ENCODE measurements around the gene GCNA.

GCNA gene

DNA sequence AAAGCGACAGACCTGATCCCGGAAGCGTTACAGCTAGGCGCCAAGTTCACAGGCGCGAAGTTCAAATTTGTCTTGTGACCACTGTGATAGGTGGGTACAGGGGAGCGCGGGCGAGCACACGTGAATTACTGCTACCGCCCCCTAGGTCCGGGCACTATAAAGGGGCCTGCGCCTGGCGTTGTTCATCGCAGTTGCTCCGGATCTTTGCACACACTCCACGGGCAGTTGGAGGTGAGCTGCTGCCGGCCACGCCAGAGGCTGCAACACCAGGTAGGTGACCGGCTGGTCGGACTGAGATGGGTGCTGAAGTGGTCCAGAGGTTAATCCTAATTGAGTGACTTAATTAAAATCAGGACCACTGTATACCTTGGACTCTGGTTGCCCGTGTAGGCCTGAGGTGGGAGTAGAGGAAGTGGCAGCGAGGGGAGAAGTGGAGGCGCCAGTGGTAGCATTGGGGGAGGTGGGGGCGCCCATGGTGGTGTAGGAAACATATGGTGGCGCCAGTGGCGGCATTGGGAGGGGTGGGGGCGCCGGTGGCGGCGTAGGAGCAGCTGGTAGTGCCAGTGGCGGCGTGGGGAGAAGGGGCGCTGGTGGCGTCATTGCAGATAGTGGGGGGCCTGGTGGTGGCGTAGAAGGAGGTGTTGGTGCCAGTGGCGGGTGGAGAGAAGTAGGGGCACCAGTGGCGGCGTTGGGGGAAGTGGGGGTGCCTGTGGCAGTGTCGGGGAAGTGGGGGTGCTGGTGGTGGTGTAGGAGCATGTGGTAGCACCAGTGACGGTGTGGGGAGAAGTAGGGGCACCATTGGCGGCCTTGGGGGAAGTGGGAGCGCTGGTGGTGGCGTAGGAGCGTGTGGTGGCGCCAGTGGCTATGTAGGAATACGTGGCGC is at the start of gene GCNA:
Gene GCNA (plus strand): TSS at position 185 of the 883 bp plus-strand sequence. CDS start 2,385 bp downstream, outside the sequence.
- DNase-seq (ENCODE audit: low read depth, low spot score), result no peak

- DNase-seq (ENCODE audit: low read depth, low spot score), result no peak
Observed at GRCh38 chrX:71532078-71532752, 46.0 kb upstream of the GCNA start.

GRCh38 chrX:71532753-71533425 is 45.3 kb upstream of the GCNA start, which contains the start of gene OGT:
Gene OGT, plus strand, starts transcription at chrX:71533104. Its CDS starts 196 bp downstream, at chrX:71533300.
- DNase-seq (ENCODE audit: low read depth, low spot score), result peak; percentile 87

GRCh38 chrX:71533516-71533850 is 44.8 kb upstream of the GCNA start:
- no peak for DNase-seq (ENCODE audit: low read depth, low spot score)

DNA sequence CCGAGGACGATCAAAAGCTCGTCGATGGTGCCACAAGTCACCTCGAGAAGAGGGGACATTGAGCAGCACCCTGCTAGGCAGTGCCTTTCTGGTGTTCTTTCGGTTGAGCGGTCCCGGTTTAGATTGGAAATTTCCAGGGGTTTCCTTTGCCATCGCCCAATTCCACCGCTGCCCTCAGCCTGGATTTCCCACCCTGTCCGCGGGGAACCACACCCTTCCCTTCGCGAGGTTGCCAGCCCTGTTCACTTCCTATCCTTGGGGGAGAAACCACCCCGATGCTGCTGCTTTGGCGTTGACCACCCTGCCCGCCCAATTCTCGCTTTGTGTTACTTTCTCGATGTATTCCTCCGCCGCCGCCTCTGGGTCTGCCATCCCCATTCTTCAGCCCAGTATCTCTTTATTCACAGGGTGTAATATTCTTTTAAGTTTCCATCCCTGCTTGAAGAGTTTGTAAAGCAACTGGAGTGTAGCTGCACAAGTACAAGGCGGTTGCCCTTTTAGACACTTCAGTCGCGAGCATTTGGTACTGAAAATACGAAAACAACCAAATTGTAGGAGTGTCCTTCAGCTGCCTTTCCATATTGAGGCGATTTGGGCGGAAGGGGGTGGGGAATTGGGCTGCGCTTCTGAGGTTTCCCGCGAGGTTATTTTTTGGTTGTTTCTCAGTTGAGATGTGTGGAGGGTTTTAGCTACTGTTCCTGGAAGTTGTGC is 44.2 kb upstream of the GCNA start:
- no peak for DNase-seq (ENCODE audit: low read depth, low spot score)

- no peak for DNase-seq (ENCODE audit: low read depth, low spot score)
Observed at GRCh38 chrX:71534773-71535544, 43.3 kb upstream of the GCNA start.

- DNase-seq (ENCODE audit: low read depth, low spot score), result no peak
Observed at GRCh38 chrX:71536285-71536684, 42.0 kb upstream of the GCNA start.

DNA sequence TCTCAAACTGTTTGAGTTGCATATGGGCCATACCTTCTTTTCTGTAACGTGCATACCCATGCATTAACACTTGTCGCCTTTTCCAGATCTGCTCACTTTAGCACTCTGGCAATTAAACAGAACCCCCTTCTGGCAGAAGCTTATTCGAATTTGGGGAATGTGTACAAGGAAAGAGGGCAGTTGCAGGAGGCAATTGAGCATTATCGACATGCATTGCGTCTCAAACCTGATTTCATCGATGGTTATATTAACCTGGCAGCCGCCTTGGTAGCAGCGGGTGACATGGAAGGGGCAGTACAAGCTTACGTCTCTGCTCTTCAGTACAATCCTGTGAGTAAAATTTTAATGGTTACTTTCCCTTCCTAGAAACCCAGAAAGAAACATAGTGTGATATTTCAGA is 40.5 kb upstream of the GCNA start:
- DNase-seq (ENCODE audit: low read depth, low spot score), result no peak

DNA sequence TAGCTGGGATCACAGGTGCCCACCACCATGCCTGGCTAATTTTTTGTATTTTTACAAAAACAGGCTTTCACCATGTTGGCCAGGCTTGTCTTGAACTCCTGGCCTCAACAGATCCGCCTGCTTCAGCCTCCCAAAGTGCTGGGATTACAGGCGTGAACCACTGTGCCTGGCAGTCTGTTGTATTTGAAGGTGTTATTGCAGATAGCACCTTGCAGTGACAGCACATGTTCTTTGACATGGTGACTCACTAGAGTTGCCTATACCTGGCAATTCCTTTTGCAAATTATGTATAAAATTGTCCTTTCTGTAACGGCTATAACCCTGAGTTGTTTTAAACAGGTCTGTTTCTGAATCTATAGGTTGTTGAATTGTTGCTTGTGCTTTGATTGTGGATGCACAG is 37.4 kb upstream of the GCNA start:
- no peak for DNase-seq (ENCODE audit: low read depth, low spot score)

DNA sequence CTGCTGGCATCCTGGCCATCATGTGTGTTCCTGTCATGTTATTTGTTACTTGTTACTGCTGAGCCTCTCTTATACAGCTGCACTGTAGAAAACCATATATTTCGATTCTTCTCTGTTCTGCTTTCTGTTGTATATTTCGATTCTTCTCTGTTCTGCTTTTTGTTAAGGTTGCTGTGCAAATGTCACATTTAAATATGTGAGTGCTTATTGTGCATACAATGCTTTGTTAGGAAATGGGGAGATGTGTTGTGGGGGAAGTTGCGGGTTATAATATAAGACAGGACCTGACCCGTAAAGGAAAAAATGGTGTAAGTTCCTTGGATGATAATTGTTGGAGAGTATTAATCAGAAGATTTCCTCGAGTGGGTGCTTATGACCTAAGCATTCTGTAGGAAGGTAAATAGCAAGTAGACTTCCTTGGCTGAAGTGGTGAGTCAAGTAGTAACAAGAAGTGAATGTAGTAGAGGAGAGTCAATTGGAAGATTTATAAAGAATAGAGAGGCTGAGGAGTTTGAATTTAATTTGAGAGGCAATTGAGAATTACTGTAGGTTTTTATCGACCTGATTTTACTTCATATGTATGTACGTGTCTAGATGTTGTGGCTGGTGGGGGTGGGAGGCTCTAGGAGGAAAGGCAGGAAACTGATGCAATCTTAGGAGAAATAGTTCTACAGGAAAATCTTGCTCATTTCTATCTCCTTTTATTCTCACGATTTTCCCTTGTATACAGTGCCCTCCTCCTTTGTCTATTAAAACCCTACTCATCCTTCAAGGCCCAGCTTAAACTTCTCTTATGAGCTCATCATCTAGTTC is 36.8 kb upstream of the GCNA start:
- DNase-seq (ENCODE audit: low read depth, low spot score), result no peak

DNA sequence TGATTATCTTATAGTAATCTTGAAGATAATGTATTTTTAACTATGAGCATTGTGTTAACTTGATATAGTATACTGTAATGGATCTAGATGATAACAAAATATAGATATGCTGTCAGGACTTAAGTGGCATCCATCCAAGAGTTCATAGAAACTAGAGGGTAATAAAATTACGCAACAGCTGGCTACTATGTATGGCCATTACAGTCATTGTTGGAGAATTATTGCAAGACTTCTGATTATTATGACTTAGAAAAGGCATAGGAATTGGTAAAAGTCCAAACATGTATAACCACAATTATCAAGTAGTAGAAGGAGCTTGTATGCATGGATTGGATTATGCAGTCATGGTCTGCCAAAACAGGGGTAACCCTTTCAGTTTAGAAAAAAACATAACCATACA is 35.8 kb upstream of the GCNA start:
- no peak for DNase-seq (ENCODE audit: low read depth, low spot score)

- DNase-seq (ENCODE audit: low read depth, low spot score), result no peak
Observed at GRCh38 chrX:71542825-71543224, 35.4 kb upstream of the GCNA start.

- no peak for DNase-seq (ENCODE audit: low read depth, low spot score)
Observed at GRCh38 chrX:71543316-71543715, 34.9 kb upstream of the GCNA start.

DNA sequence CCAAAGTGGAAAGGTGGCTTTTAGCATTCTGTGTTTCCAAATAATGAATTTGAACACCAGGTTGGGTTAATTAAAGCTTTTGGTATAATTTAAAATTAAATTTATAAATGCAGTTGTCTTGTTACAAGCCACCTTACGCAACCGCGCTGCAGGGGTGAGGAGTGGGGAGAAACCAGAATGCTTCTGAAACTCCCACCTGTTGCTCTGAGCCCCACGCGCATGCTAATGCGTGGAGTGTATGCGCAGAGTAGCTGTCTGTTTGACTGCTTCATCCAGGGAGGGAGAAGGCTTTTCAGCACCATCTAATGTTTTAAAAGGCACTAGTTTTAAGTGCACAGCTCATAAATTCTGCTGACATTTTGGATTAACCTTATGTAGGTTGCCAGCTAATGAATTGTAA is 32.9 kb upstream of the GCNA start:
- DNase-seq (ENCODE audit: low read depth, low spot score), result no peak

DNA sequence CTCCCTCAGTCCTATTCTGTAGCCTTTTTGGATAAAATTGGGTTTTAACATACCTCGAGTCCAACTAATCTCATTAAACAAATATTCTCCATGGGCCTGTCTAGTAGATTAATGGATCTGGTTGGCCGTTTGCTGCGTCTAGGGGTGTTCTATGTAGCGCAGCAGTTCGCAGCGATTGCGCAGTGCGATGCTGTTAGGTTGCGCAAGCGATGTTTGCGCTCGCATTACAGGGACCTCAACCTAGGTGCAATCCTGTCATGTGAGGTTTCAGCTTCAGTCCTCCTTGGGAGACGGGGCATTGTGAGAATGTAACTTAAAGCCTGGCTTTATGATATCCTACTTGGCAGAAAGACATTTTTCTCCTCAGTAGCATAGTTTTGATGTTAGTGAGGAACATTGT is 31.4 kb upstream of the GCNA start:
- no peak for DNase-seq (ENCODE audit: low read depth, low spot score)

GRCh38 chrX:71547339-71547738 is 30.9 kb upstream of the GCNA start:
- DNase-seq (ENCODE audit: low read depth, low spot score), result no peak

- DNase-seq (ENCODE audit: low read depth, low spot score), result no peak
Observed at GRCh38 chrX:71549986-71550385, 28.3 kb upstream of the GCNA start.

DNA sequence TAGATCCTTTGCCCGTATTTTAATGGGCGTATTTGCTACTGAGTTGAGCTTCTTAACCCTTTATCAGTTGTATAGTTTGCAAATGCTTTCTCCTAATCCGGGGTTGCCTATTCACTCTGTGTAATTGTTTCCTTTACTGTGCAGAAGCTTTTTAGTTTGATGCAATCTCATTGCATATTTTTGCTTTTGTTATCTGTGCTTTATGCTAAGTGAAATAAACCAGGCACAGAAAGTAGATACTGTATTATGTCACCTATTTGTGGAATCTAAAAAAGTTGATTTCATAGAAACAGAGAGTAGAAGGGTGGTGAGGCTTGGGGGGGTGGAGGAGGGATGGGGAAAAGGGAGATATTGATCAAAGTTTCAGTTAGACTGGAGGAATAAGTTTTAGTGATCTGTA is 27.7 kb upstream of the GCNA start:
- no peak for DNase-seq (ENCODE audit: low read depth, low spot score)

DNA sequence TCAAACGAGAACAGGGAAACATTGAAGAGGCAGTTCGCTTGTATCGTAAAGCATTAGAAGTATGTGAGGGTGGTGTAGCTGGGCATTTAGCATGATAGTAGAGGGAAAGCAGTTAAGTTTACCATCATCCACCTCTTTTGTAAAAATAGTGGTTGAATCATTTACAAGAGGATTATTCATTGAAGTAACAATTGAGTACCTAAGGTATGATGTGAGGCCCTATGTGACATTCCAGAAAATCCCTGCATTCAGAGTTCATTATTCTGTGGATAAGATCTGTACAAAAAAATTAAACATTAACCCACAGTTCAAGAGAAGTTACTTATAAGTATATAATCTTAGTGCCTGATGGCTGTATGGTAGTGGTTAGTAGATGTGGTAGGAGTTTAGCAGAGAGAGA is 22.2 kb upstream of the GCNA start:
- no peak for DNase-seq (ENCODE audit: low read depth, low spot score)

DNA sequence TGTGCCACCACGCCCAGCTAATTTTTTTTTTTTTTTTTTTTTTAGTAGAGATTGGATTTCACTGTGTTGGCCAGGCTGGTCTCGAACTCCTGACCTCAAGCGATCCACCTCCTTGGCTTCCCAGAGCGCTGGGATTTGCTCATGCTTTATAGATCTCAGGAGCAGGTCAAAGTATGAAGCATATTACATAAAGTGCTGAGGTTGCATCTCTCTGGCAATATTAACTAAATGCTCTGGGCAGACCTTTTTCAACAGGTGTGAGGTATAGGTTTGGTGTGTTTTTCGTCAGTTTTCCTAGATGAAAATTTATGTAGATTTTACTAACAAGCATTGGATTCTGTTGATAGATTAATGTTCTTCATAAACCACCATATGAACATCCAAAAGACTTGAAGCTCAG is 19.3 kb upstream of the GCNA start:
- no peak for DNase-seq (ENCODE audit: low read depth, low spot score)

All from brain pericyte (primary cell).